GM18526 (cell line): ENCODE results near the gene UPK3A.

Source experiments
- POLR2A ChIP-seq: IDR thresholded peaks from 3 replicates; pipeline ENCODE4 v1.6.1; 2011; ENCODE audit not compliant: insufficient read length; ENCODE audit errors: extremely low read depth

UPK3A gene

DNA sequence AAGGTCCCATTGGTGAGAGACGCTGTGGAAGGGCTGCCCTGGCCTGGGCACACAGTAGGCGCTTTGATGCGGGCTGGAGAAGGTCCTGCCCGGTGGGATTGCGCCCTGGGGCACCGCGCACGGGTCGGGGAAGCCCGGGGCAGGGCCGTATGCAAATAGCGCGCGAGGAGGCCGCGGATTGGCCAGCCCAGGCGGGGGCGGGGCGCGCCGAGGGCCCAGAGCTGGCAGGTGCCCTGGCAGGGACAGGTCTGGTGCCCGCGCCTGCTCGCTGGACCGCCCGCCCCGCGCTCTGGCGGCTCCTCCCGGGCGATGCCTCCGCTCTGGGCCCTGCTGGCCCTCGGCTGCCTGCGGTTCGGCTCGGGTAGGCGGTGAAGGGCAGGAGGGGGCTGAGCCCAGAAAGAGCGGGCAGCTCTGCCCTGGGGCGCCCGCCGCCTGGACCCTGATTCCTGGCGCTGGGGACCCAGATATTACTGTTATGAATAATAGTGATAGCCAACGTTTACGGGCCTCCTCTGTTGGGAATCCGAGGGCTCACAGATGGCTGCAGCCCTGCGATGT is at the start of gene UPK3A:
Gene UPK3A, plus strand, starts transcription at position 245 of the 558 bp plus-strand sequence. Its CDS starts 65 bp downstream, at position 310.
- no peak for TF ChIP-seq POLR2A

DNA sequence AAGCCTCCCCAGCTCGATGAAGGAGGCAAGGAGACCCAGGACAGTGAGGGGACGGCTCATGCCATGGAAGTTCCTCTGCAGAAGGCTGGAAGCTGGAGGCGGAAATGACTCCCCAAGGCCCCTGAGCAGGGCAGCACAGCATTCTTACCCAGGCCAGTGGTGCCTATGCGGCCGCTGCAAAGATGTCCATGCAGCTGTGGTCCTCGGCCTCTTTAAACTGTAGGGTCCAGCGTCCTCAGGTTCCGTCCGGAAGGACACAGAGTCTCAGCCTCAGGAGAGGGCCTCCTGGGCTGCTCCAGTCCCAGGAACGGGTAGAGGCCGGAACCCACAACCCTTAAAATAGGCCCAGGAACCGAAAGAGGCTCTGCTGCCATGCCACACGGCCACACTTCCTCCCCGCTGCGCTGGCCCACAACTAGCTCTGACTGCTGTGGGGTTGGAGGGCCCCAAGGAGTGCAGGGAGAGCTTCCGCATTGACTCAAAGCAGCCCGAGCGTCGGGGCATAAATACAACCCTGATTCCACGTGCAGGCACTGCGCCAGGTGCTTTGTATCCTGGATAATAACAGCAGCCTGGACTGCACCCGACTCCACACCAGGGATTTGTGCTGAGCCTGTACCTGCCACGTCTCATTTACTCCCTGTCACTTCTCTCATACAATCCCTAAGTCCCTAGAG is 49.5 kb upstream of the UPK3A start:
- peak; percentile 62 for TF ChIP-seq POLR2A

DNA sequence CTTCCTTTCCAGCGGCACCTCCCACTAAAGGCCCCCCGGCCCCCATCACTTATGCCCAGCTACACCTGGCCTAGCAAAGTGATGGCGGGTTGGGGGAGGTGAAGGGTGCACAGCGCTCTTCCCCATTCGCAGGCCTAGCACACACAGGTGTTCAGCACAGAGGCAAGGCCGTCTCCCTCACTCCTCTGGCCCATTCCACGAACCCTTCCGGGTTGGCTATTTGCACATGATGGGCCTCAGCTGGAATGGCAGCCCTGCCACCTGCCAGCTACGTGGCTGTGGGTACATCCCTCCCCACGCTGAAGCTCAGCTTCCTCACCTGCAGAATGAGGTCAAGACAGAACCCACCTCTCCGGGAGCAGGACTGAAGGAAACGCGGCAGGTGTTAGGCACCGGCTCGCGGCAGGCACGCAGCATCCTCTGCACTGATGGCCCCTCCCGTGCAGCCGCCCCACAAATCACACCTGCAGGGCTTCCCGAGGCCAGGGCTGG is 48.9 kb upstream of the UPK3A start:
- TF ChIP-seq POLR2A: no peak

DNA sequence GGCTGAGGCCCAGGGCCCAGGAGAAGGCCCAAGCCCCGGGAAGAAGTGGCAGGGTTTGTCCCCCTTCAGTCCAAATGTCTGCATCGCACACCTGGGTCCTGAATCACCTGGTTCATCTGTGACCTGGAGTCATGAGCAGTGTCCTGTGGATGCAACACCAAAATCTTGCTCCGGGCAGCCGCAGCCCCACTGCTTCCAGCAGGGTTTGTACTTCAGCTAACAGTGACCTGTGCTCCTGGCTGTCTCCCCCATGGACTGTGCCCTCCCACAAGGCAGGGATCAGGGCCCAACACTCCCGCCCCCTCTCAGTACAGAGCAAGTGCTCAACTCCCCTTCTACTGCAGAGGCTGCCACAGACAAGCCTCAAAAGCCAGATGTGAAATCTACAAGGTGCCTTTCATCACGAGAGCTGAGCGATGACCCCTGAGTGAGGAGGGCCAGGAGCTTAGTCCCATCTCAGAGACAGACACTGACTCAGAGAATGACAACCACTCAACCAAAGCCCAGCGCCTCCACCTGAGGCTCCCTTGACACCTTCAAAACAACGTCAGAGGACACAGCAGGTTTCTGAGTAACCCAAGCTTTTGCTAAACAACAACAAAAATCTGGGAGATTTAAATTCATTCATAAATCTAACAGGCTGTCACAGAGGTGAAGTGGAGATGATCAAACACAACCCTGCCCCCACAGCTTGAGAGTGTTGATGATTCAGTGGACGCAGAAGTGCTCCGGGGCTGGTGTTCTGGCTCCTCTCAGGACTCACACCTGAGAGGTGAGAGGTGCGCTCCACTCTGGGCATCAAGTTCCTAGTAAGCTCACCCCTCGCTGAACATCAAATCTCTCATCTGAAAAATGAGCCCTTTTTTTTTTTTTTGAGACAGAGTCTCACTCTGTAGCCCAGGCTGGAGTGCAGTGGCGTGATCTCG is 47.4 kb upstream of the UPK3A start:
- TF ChIP-seq POLR2A: no peak

DNA sequence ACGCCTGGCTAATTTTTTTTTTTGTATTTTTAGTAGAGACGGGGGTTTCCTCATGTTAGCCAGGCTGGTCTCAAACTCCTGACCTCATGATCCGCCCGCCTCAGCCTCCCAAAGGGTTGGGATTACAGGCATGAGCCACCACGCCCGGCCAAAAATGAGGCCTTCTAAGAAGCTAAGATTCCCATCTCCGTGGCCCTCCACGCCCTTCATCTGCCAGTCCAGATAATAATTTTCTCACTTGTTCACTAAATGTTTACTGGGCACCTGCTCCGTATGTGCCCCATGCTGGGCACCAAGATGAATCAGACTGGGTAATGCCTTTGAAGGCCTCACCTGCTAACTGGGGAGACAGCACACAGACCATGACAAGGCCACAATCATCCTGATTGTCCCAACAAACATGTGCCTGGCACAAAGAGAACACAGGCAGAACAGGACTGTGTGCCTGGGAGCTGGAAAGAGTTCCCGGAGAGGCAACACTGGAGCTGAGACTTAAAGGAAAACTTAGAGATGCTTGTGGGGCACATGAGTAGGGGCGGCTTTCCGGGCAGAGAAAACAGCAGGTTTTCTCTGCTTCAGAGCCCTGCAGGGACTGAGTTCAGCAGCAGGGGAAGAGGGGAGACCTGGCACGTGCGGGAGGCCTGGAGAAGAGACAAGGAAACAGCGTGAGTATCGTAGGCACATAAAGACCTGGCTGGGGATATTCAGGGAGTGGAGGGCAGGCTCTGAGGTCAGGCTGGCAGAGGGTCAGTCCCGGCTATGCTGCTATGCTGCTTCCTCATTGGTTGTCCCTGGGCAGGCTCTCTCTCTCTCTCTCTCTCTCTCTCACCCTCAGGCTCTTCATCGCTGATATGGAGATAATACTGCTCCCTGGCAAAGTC is 46.4 kb upstream of the UPK3A start:
- no peak for TF ChIP-seq POLR2A

DNA sequence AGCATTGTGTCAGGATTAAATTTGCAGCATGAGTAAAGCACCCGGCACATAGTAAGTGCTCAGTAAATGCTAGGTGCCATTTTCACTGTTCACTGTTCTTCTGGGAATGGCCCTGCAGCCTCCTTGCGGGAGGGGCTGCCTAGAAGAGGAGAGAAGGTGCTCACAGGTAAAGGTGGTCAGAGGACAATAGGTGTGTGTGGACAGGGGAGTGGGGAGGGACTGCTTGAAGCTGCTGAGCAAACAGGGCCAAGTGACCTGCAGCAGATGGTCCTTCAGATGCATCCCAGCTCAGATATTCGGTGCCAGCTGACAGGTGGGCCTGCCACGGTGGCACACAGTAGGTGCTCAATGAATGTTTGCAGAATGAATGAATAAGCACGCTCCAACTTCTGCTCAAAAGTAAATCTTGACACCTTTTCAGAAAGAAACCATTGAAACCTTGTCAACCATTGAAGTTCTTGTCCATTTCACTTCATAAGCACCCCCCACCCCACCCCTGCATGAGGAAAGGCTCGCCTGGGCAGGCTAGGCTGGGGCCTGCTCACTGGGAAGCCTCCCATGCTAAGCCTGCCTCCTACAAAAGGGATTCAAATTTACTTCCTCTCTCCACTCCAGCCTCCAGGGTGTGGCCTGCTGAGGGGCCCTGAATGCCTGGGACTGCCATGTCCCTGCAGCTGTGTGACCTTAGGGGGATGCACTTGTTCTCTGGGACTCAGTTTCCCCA is 45.6 kb upstream of the UPK3A start:
- no peak for TF ChIP-seq POLR2A

DNA sequence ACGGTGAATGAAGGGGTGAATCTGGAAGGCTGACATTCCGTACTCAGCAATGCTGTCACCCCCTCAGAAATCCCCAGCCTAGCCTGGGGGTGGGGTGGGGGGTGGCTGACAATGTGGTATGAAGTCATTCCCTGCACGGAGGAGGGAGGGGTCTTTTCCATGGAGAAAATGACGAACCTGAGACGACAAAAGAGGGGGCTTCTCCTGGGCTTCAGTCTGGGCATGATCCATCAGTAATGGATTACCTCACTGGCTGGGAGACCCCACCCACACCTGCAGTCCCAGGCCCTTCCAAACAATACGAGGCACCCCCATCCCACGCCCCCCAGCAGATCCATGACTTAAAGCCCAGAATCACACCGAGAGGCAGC is 45.1 kb upstream of the UPK3A start:
- TF ChIP-seq POLR2A: no peak

DNA sequence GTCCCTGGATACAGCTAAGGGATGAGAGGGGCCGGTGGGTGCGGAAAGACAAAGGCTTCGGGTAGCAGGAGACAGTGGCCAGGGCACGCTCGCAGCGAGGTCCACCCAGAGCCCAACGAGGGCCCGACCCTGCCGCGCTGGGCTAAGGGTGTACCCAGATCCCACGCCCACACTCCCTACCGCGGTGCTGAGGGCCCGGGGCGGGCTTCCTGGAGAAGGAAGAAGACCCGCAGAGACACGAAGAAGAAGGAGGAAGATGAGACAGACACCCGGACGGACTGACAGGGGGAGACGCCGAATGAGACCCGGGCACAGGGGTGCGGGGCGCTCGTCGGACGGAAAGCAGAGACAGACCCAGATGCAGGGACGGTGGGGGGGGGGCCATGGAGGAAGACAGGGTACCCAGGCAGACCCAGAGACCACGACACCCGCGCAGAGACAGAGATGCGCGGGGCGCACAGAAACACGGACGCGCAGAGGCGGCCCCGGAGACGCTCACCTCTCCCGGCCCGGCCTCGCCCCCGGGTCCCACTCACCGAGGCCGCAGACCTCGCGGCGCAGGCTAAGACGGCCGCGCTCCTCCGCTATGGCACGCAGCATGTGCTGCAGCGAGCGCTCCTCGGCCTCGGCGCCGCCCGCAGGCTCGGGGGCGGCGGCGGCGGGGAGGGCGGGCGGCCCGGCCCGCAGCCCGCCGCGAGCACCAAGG is 44.5 kb upstream of the UPK3A start:
- peak; percentile 4 for TF ChIP-seq POLR2A

DNA sequence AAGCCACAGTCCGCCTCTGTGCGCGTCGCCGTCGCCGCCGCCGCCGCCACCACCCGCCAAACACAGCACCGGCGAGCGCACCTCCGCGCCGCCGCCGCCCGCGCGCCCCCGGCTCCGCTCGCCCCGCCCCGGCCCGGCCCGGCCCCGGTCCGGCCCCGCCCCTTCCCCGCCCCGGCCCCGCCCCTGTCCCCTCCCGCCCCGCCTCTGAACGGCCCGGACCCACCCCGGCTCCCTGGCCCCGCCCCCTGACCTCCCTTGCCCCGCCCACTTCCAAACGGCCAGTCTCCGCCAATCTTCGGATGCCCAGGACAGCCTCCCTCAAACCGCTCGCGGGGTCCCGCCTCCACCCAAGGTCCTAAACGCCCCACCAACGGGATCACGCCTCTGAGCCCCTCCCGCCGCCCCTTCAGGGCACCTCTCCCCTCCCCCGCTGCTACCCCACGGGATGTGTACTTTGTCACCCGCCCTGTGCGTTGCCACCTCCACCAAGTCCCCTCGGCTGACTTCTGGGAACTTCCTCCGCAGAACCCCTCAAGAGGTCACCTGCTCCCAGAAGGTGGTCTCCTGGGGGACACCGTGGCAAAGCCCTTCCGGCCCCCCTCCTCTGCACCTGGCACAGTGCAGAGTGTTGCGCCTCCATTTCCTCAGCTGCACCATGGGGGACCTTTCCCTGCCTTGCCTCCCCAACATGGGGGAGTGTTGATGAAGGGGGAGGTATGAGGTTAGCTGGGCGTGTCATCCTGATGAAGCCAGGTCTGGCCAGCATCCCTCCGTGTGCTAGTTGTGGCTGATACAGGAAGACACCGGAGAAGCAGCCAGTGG is 43.7 kb upstream of the UPK3A start, which contains the start of gene KIAA0930:
Gene KIAA0930, minus strand, starts transcription at position 85 of the 822 bp plus-strand sequence. CDS start 191 bp downstream, outside the sequence.
- TF ChIP-seq POLR2A: peak; percentile 25

DNA sequence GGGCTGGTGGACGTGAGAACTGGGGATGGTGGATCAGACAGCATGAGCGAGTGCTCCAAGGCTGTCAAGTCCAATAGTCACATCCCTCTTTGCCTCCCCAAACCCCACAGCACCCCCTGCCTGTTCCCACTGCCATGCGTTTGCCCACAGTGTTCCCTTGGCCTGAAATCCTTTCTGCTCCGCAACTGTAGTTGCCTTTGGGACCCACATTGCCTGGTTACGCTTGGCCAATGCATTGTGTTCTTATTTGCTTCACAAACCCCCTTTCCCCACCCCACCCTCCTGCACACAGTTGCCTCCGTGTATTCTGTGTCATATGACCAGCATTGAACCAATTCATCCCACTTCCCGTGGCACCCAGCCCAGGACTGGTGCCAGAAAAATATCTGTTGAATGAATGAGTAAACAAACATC is 42.0 kb upstream of the UPK3A start:
- no peak for TF ChIP-seq POLR2A

DNA sequence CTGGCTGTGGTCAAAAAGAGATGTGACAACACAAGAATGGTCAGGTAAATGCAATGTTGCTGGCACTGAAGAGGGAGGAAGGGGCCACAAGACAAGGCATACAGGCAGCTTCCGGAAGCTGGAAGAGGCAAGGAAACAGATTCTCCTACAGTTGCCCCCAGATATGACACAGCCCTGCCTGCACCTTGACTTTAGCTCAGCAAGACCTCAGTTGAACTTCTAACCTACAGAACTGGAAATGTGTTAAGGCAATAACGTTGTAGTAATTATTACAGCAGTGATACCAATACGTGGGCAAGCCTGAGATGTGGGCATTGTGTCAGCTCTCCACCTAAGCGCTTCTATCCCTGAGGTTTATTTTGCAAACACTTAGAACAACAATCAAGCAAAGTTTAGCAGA is 39.8 kb upstream of the UPK3A start:
- TF ChIP-seq POLR2A: no peak

DNA sequence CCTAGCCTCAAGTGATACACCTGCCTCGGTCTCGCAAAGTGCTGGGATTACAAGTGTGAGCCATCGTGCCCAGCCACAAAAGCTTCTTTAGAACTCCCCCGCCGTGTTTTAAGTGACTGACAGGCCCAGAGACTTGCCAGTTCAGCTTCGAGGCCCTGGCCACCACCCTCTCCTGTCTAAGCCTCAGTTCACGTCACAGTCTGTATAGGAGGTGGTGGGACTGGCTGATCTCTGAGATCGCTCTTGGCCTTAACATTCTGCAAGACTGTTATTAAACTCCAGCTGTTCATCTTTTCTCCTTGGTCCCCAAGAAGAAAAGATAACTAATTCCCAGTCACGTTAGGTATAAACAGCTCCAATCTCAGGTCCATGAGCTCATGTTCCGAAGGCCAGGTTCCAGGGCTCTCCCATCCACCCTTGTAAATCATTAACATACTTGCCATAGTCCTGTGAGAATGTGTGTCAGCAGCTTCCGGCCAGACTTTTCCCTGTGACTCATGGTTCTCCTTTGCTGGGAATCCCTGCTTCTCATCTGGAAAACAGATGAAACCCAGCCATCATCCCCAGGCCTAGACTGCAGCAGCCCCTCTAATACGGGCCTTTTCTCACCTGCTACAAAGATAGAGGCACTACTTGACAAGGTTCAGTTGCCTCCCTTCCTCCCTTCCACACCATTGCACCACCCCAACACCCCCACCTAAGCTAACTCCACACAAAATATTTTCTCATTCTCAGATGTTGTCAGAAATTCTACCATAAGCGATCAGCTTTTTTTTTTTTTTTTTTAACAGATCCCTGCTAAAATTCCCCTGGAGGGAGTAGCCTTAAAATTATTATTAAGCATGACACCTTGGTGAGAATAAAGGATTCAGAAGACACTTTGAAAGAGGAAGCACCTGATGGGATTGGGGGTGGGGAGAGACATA is 38.4 kb upstream of the UPK3A start:
- TF ChIP-seq POLR2A: no peak
